NCI-H1048 (cell line): ENCODE measurements around the gene KIFC1.
"Not testable (repeated sequence)": the region's sequence is repeated elsewhere in the genome, so short reads cannot be mapped to it uniquely, and the experiment has no call there.

Source experiments
- DNase-seq: peaks from one replicate; lab custom pipeline; 2025; lab: John Stamatoyannopoulos, UW

The KIFC1 gene

GRCh38 chr6:33373960-33374910 lies 17.4 kb upstream of the KIFC1 start:
- no peak for DNase-seq

GRCh38 chr6:33375143-33375671 lies 16.4 kb upstream of the KIFC1 start:
- DNase-seq: no peak

- DNase-seq: no peak
Observed at GRCh38 chr6:33377171-33377570, 14.5 kb upstream of the KIFC1 start.

- not testable (repeated sequence) for DNase-seq
Observed at GRCh38 chr6:33379184-33379583, 12.4 kb upstream of the KIFC1 start.

GRCh38 chr6:33380272-33380981 lies 11.2 kb upstream of the KIFC1 start:
- no peak for DNase-seq

GRCh38 chr6:33383427-33384185 lies 8.0 kb upstream of the KIFC1 start:
- no peak for DNase-seq

- no peak for DNase-seq
Observed at GRCh38 chr6:33384581-33385020, 7.0 kb upstream of the KIFC1 start.

GRCh38 chr6:33390173-33390572 lies 1.4 kb upstream of the KIFC1 start:
- no peak for DNase-seq

- DNase-seq: no peak
Observed at GRCh38 chr6:33390767-33391277, 801 bp upstream of the KIFC1 start.

GRCh38 chr6:33391922-33392594 lies 435 bp downstream of the KIFC1 start:
- DNase-seq: no peak

GRCh38 chr6:33392595-33392948 lies 949 bp downstream of the KIFC1 start:
- DNase-seq: no peak

- DNase-seq: no peak
Observed at GRCh38 chr6:33392979-33393378, 1.4 kb downstream of the KIFC1 start.

GRCh38 chr6:33397541-33397940 lies 5.9 kb downstream of the KIFC1 start:
- DNase-seq: no peak

GRCh38 chr6:33398601-33399000 lies 7.0 kb downstream of the KIFC1 start:
- DNase-seq: not testable (repeated sequence)

GRCh38 chr6:33399881-33400280 lies 8.3 kb downstream of the KIFC1 start:
- not testable (repeated sequence) for DNase-seq

GRCh38 chr6:33404884-33405283 lies 13.3 kb downstream of the KIFC1 start:
- no peak for DNase-seq

GRCh38 chr6:33405386-33405940 lies 13.8 kb downstream of the KIFC1 start:
- DNase-seq: no peak

- DNase-seq: no peak
Observed at GRCh38 chr6:33406126-33406525, 14.5 kb downstream of the KIFC1 start.

- DNase-seq: no peak
Observed at GRCh38 chr6:33407132-33407718, 15.6 kb downstream of the KIFC1 start.

- peak; percentile 83 for DNase-seq
Observed at GRCh38 chr6:33410050-33410710, 18.6 kb downstream of the KIFC1 start.
